Stimulated activated memory B cell treated with anti-CD40 and anti-IgM and Interleukin-4, amounts not matched to agents 10 μg/mL and 1 μg/mL and 100 μg/mL, for 72 hours (primary cell): ENCODE results near the gene PKD2.

Experiments
- ATAC-seq: fragments of 150-1000 bp; cut with Tn5 transposase; 2 replicates; pipeline ENCODE4 v1.10.0; 2021
- H3K27ac Mint-ChIP-seq: one replicate; pipeline ENCODE4 v1.8.0; 2022; ENCODE audit warnings: mild to moderate bottlenecking, mixed read lengths
- H3K27me3 Mint-ChIP-seq: one replicate; pipeline ENCODE4 v1.8.0; 2022; ENCODE audit warnings: mixed read lengths
- H3K36me3 Mint-ChIP-seq: one replicate; pipeline ENCODE4 v1.8.0; 2022; ENCODE audit warnings: mixed read lengths
- H3K4me1 Mint-ChIP-seq: one replicate; pipeline ENCODE4 v1.8.0; 2022; ENCODE audit warnings: mixed read lengths
- H3K4me3 Mint-ChIP-seq: one replicate; pipeline ENCODE4 v1.8.0; 2022; ENCODE audit warnings: mild to moderate bottlenecking, moderate library complexity, mixed read lengths
- H3K9me3 Mint-ChIP-seq: one replicate; pipeline ENCODE4 v1.8.0; 2022; ENCODE audit warnings: mixed read lengths

Gene PKD2

GRCh38 chr4:88062311-88062710 is 54.9 kb downstream of the PKD2 start:
- H3K4me3 Mint-ChIP-seq = no peak overlapping the region
- H3K27me3 Mint-ChIP-seq = no peaks in the 10 kb centered on the region
- no peak overlapping the region for H3K27ac Mint-ChIP-seq
- peaks cover 25% of the 10 kb centered on the region for H3K36me3 Mint-ChIP-seq
- no peaks in the 10 kb centered on the region for H3K4me1 Mint-ChIP-seq
- no peaks in the 10 kb centered on the region for H3K9me3 Mint-ChIP-seq
- no peak for ATAC-seq

- H3K27me3 Mint-ChIP-seq = no peaks in the 10 kb centered on the region
- no peak for ATAC-seq
- no peaks in the 10 kb centered on the region for H3K4me1 Mint-ChIP-seq
- no peak overlapping the region for H3K27ac Mint-ChIP-seq
- no peak overlapping the region for H3K4me3 Mint-ChIP-seq
- H3K36me3 Mint-ChIP-seq = peaks cover 30% of the 10 kb centered on the region
- H3K9me3 Mint-ChIP-seq = no peaks in the 10 kb centered on the region
These were observed 55.4 kb downstream of the PKD2 start for GRCh38 chr4:88062843-88063242.

GRCh38 chr4:88063634-88064296 is 56.3 kb downstream of the PKD2 start:
- ATAC-seq = no peak
- no peaks in the 10 kb centered on the region for H3K4me1 Mint-ChIP-seq
- no peak overlapping the region for H3K27ac Mint-ChIP-seq
- H3K9me3 Mint-ChIP-seq = peaks cover 2% of the 10 kb centered on the region
- H3K36me3 Mint-ChIP-seq = peaks cover 40% of the 10 kb centered on the region
- no peak overlapping the region for H3K4me3 Mint-ChIP-seq
- H3K27me3 Mint-ChIP-seq = no peaks in the 10 kb centered on the region

GRCh38 chr4:88064410-88064809 is 57.0 kb downstream of the PKD2 start:
- Mint-ChIP-seq H3K27ac (no peak overlapping the region), H3K4me3 (no peak overlapping the region), H3K36me3 (peaks cover 46% of the 10 kb centered on the region), H3K4me1 (no peaks in the 10 kb centered on the region), H3K27me3 (no peaks in the 10 kb centered on the region), H3K9me3 (peaks cover 2% of the 10 kb centered on the region)
- no peak for ATAC-seq

- ATAC-seq = no peak
- H3K27ac Mint-ChIP-seq = no peak overlapping the region
- no peak overlapping the region for H3K4me3 Mint-ChIP-seq
- no peaks in the 10 kb centered on the region for H3K4me1 Mint-ChIP-seq
- no peaks in the 10 kb centered on the region for H3K27me3 Mint-ChIP-seq
- H3K36me3 Mint-ChIP-seq = peaks cover 79% of the 10 kb centered on the region
- peaks cover 15% of the 10 kb centered on the region for H3K9me3 Mint-ChIP-seq
These were observed 62.6 kb downstream of the PKD2 start for GRCh38 chr4:88070031-88070430.

- H3K4me1 Mint-ChIP-seq = no peaks in the 10 kb centered on the region
- H3K27me3 Mint-ChIP-seq = no peaks in the 10 kb centered on the region
- no peak overlapping the region for H3K27ac Mint-ChIP-seq
- H3K36me3 Mint-ChIP-seq = peaks cover 38% of the 10 kb centered on the region
- no peak for ATAC-seq
- peaks cover 8% of the 10 kb centered on the region for H3K9me3 Mint-ChIP-seq
- no peak overlapping the region for H3K4me3 Mint-ChIP-seq
These were observed 67.9 kb downstream of the PKD2 start for GRCh38 chr4:88075336-88075735.

GRCh38 chr4:88077911-88078524 is 70.6 kb downstream of the PKD2 start:
- no peaks in the 10 kb centered on the region for H3K27me3 Mint-ChIP-seq
- no peaks in the 10 kb centered on the region for H3K9me3 Mint-ChIP-seq
- no peaks in the 10 kb centered on the region for H3K4me1 Mint-ChIP-seq
- ATAC-seq = no peak
- no peak overlapping the region for H3K4me3 Mint-ChIP-seq
- peaks cover 12% of the 10 kb centered on the region for H3K36me3 Mint-ChIP-seq
- no peak overlapping the region for H3K27ac Mint-ChIP-seq

- Mint-ChIP-seq H3K4me1 (no peaks in the 10 kb centered on the region), H3K27ac (no peak overlapping the region), H3K9me3 (no peaks in the 10 kb centered on the region), H3K36me3 (peaks cover 12% of the 10 kb centered on the region), H3K4me3 (no peak overlapping the region), H3K27me3 (no peaks in the 10 kb centered on the region)
- no peak for ATAC-seq
These were observed 71.1 kb downstream of the PKD2 start for GRCh38 chr4:88078579-88078978.

- Mint-ChIP-seq H3K27ac (no peak overlapping the region), H3K9me3 (no peaks in the 10 kb centered on the region), H3K36me3 (peaks cover 6% of the 10 kb centered on the region), H3K4me3 (no peak overlapping the region), H3K27me3 (peaks cover 1% of the 10 kb centered on the region), H3K4me1 (no peaks in the 10 kb centered on the region)
- no peak for ATAC-seq
These were observed 73.2 kb downstream of the PKD2 start for GRCh38 chr4:88080626-88081025.

GRCh38 chr4:88087004-88087403 is 79.6 kb downstream of the PKD2 start:
- Mint-ChIP-seq H3K9me3 (no peaks in the 10 kb centered on the region), H3K4me1 (no peaks in the 10 kb centered on the region), H3K36me3 (no peaks in the 10 kb centered on the region), H3K27me3 (peaks cover 18% of the 10 kb centered on the region), H3K4me3 (no peak overlapping the region), H3K27ac (no peak overlapping the region)
- ATAC-seq = no peak

GRCh38 chr4:88090898-88091297 is 83.5 kb downstream of the PKD2 start:
- H3K4me1 Mint-ChIP-seq = no peaks in the 10 kb centered on the region
- H3K27me3 Mint-ChIP-seq = peaks cover 14% of the 10 kb centered on the region
- H3K4me3 Mint-ChIP-seq = no peak overlapping the region
- no peaks in the 10 kb centered on the region for H3K9me3 Mint-ChIP-seq
- H3K36me3 Mint-ChIP-seq = no peaks in the 10 kb centered on the region
- H3K27ac Mint-ChIP-seq = no peak overlapping the region
- ATAC-seq = no peak

- Mint-ChIP-seq H3K4me3 (no peak overlapping the region), H3K4me1 (no peaks in the 10 kb centered on the region), H3K27me3 (peaks cover 9% of the 10 kb centered on the region), H3K27ac (no peak overlapping the region), H3K9me3 (no peaks in the 10 kb centered on the region), H3K36me3 (no peaks in the 10 kb centered on the region)
- no peak for ATAC-seq
These were observed 83.9 kb downstream of the PKD2 start for GRCh38 chr4:88091378-88091777.

- ATAC-seq = no peak
- Mint-ChIP-seq H3K27ac (no peak overlapping the region), H3K4me1 (no peaks in the 10 kb centered on the region), H3K27me3 (no peaks in the 10 kb centered on the region), H3K4me3 (no peak overlapping the region), H3K36me3 (no peaks in the 10 kb centered on the region), H3K9me3 (no peaks in the 10 kb centered on the region)
These were observed 86.4 kb downstream of the PKD2 start for GRCh38 chr4:88093874-88094273.

- ATAC-seq = no peak
- no peaks in the 10 kb centered on the region for H3K9me3 Mint-ChIP-seq
These were observed 89.9 kb downstream of the PKD2 start for GRCh38 chr4:88097301-88097700.

GRCh38 chr4:88097781-88098180 is 90.3 kb downstream of the PKD2 start:
- Mint-ChIP-seq H3K27ac (no peak overlapping the region), H3K36me3 (no peaks in the 10 kb centered on the region), H3K4me3 (no peak overlapping the region), H3K27me3 (no peaks in the 10 kb centered on the region), H3K4me1 (no peaks in the 10 kb centered on the region), H3K9me3 (no peaks in the 10 kb centered on the region)
- ATAC-seq = peak; percentile 32

More at GRCh38 chr4:88097301-88097700, 89.9 kb downstream of the PKD2 start:
- Mint-ChIP-seq H3K36me3 (no peaks in the 10 kb centered on the region), H3K27me3 (no peaks in the 10 kb centered on the region), H3K27ac (no peak overlapping the region), H3K4me3 (no peak overlapping the region), H3K4me1 (no peaks in the 10 kb centered on the region)

GRCh38 chr4:88098993-88099752 is 91.7 kb downstream of the PKD2 start:
- ATAC-seq = no peak
- no peak overlapping the region for H3K4me3 Mint-ChIP-seq
- H3K36me3 Mint-ChIP-seq = no peaks in the 10 kb centered on the region
- H3K9me3 Mint-ChIP-seq = no peaks in the 10 kb centered on the region
- no peak overlapping the region for H3K27ac Mint-ChIP-seq
- H3K4me1 Mint-ChIP-seq = no peaks in the 10 kb centered on the region
- peaks cover 9% of the 10 kb centered on the region for H3K27me3 Mint-ChIP-seq
